H1 (cell line): ENCODE data around the gene SIRT7. TPM values are rescaled to one million over a fixed set of nuclear protein-coding genes. Genes with fewer than 3 reads are reported as not detected.

Experiments
- CTCF ChIA-PET: fragments of 300-600 bp; sonication (Branson Sonifier 250); formaldehyde crosslinking; loops from one replicate; lab custom pipeline; 2021; ENCODE audit not compliant: partially characterized antibody; lab: Charles Lee
- POLR2A ChIA-PET: fragments of 300-600 bp; sonication (Branson Sonifier 250); formaldehyde crosslinking; loops from one replicate; lab custom pipeline; 2021; ENCODE audit warnings: inconsistent platforms; ENCODE audit not compliant: partially characterized antibody; lab: Charles Lee
- DNase-seq, 2 experiments: peaks; one replicate each; pipeline versions ENCODE4 v3.0.0 to v3.0.0-alpha.2; 2010 to 2022; ENCODE audit warnings: low spot score in 2 of 2, low read depth in 1 of 2, mixed read lengths in 1 of 2
- FAIRE-seq: peaks from 2 replicates; lab custom pipeline; 2011; peaks lifted over from hg19 to GRCh38; lab: Jason Lieb, UNC
- H2AFZ ChIP-seq: 2 replicates; pipeline ENCODE4 v1.8.1; 2012; ENCODE audit warnings: low read length, inconsistent platforms
- H2AK5ac ChIP-seq: 2 replicates; pipeline ENCODE4 v1.6.1; 2013; ENCODE audit warnings: low read depth, low read length
- H2BK120ac ChIP-seq: replicated peaks from 2 replicates; pipeline ENCODE3; 2013; ENCODE audit warnings: low read depth, low read length, inconsistent platforms
- H2BK12ac ChIP-seq: 2 replicates; pipeline ENCODE4 v1.6.1; 2013; ENCODE audit warnings: low read depth, low read length
- H2BK15ac ChIP-seq: 2 replicates; pipeline ENCODE4 v1.6.1; 2013; ENCODE audit warnings: low read length
- H2BK20ac ChIP-seq: 2 replicates; pipeline ENCODE4 v1.6.1; 2013; ENCODE audit warnings: low read length
- H2BK5ac ChIP-seq: 2 replicates; pipeline ENCODE4 v1.6.1; 2013; ENCODE audit warnings: low read depth, low read length
- H3K14ac ChIP-seq: 2 replicates; pipeline ENCODE4 v1.6.1; 2013; ENCODE audit warnings: inconsistent platforms; ENCODE audit not compliant: insufficient read length
- H3K18ac ChIP-seq: 2 replicates; pipeline ENCODE4 v1.6.1; 2013; ENCODE audit warnings: low read length; ENCODE audit errors: extremely low read depth
- H3K23ac ChIP-seq: 2 replicates; pipeline ENCODE4 v1.6.1; 2013; ENCODE audit warnings: inconsistent platforms; ENCODE audit not compliant: insufficient read length
- H3K23me2 ChIP-seq: 2 replicates; pipeline ENCODE4 v1.6.1; 2013; ENCODE audit warnings: low read depth, low read length
- H3K27ac ChIP-seq: 2 replicates; pipeline ENCODE4 v1.6.1; 2011; ENCODE audit warnings: low read depth, low read length, inconsistent platforms
- H3K27me3 ChIP-seq, 4 experiments: replicated peaks in 1 of 4; 1 replicate in 1 of 4; 2 replicates in 3 of 4; pipeline versions ENCODE4 v1.6.1 to v1.8.1; 2011 to 2013; ENCODE audit warnings: low read length in 3 of 4, mild to moderate bottlenecking in 3 of 4, inconsistent platforms in 2 of 4, mixed read lengths in 2 of 4, moderate library complexity in 1 of 4; ENCODE audit not compliant: control insufficient read depth in 3 of 4, insufficient read depth in 3 of 4; ENCODE audit errors: extremely low read depth in 1 of 4
- H3K36me3 ChIP-seq, 4 experiments: 2 replicates each; pipeline versions ENCODE4 v1.6.1 to v1.8.1; 2011 to 2013; ENCODE audit warnings: mild to moderate bottlenecking in 4 of 4, low read length in 3 of 4, moderate library complexity in 2 of 4, control low read depth in 1 of 4, inconsistent platforms in 1 of 4; ENCODE audit not compliant: insufficient read depth in 4 of 4, control insufficient read depth in 2 of 4
- H3K4ac ChIP-seq: replicated peaks from 2 replicates; pipeline ENCODE3; 2013; ENCODE audit warnings: low read length, low read depth, mixed read lengths, inconsistent platforms; ENCODE audit not compliant: insufficient read length
- H3K4me1 ChIP-seq, 4 experiments: replicated peaks in 1 of 4; 1 replicate in 1 of 4; 2 replicates in 3 of 4; pipeline versions ENCODE4 v1.6.1 to v1.8.1; 2011 to 2013; ENCODE audit warnings: low read length in 3 of 4, inconsistent platforms in 2 of 4, mixed read lengths in 1 of 4; ENCODE audit not compliant: insufficient read depth in 4 of 4, control insufficient read depth in 3 of 4
- H3K4me2 ChIP-seq, 2 experiments: 2 replicates each; pipeline versions ENCODE4 v1.6.1 to v1.8.1; 2011 to 2013; ENCODE audit warnings: low read depth in 2 of 2, low read length in 2 of 2, control low read depth in 1 of 2, inconsistent platforms in 1 of 2, mild to moderate bottlenecking in 1 of 2; ENCODE audit not compliant: insufficient read depth in 1 of 2
- H3K4me3 ChIP-seq, 4 experiments: fragments of 200-600, 300-600 bp in 1 of 4; sonication (generic), shearing (Covaris generic), sonication (Bioruptor Twin) in 1 of 4; 2 replicates each; pipeline versions ENCODE4 v1.5.1 to v1.8.1; 2011 to 2016; ENCODE audit warnings: low read length in 4 of 4, low read depth in 3 of 4, control low read depth in 2 of 4, inconsistent platforms in 2 of 4, mild to moderate bottlenecking in 2 of 4, mixed read lengths in 1 of 4, moderate library complexity in 1 of 4; ENCODE audit not compliant: insufficient read depth in 2 of 4; ENCODE audit errors: extremely low read depth in 1 of 4
- H3K56ac ChIP-seq: replicated peaks from 2 replicates; pipeline ENCODE3; 2013; ENCODE audit warnings: low read depth, mild to moderate bottlenecking, mixed read lengths, low read length, inconsistent platforms; ENCODE audit not compliant: insufficient read length
- H3K79me1 ChIP-seq: 2 replicates; pipeline ENCODE4 v1.6.1; 2013; ENCODE audit warnings: low read depth, low read length, control low read depth
- H3K79me2 ChIP-seq, 2 experiments: 2 replicates each; pipeline versions ENCODE4 v1.6.1 to v1.8.1; 2012 to 2013; ENCODE audit warnings: low read length in 2 of 2, mild to moderate bottlenecking in 2 of 2, inconsistent platforms in 1 of 2; ENCODE audit not compliant: insufficient read depth in 2 of 2, control insufficient read depth in 1 of 2
- H3K9ac ChIP-seq, 4 experiments: replicated peaks in 1 of 4; 1 replicate in 1 of 4; 2 replicates in 3 of 4; pipeline versions ENCODE4 v1.6.1 to v1.8.1; 2011 to 2013; ENCODE audit warnings: low read depth in 3 of 4, low read length in 3 of 4, control low read depth in 2 of 4, mild to moderate bottlenecking in 2 of 4, moderate library complexity in 2 of 4, inconsistent platforms in 1 of 4; ENCODE audit errors: extremely low read depth in 1 of 4
- H3K9me3 ChIP-seq, 2 experiments: 2 replicates each; pipeline versions ENCODE4 v1.6.1 to v1.8.1; 2012 to 2013; ENCODE audit warnings: mild to moderate bottlenecking in 2 of 2, moderate library complexity in 2 of 2, control low read depth in 1 of 2, inconsistent platforms in 1 of 2, low read depth in 1 of 2, low read length in 1 of 2, mixed read lengths in 1 of 2; ENCODE audit not compliant: insufficient read depth in 2 of 2
- H4K20me1 ChIP-seq, 2 experiments: replicated peaks in 1 of 2; 2 replicates each; pipeline versions ENCODE3 to v1.8.1; 2011 to 2013; ENCODE audit warnings: inconsistent platforms in 2 of 2, low read length in 2 of 2, mild to moderate bottlenecking in 1 of 2; ENCODE audit not compliant: insufficient read depth in 2 of 2, control insufficient read depth in 1 of 2
- H4K5ac ChIP-seq: 2 replicates; pipeline ENCODE4 v1.6.1; 2013; ENCODE audit warnings: low read length, low read depth, mixed read lengths, inconsistent platforms; ENCODE audit not compliant: insufficient read length
- H4K8ac ChIP-seq: 2 replicates; pipeline ENCODE4 v1.8.0; 2013; ENCODE audit warnings: mild to moderate bottlenecking, moderate library complexity, low read length, inconsistent platforms; ENCODE audit not compliant: insufficient read depth; ENCODE audit errors: extremely low read depth
- H4K91ac ChIP-seq: replicated peaks from 2 replicates; pipeline ENCODE3; 2013; ENCODE audit warnings: low read length, mixed read lengths, inconsistent platforms; ENCODE audit not compliant: insufficient read length
- ASH2L ChIP-seq: fragments of 200-600, 300-600 bp; sonication (generic); IDR thresholded peaks from one replicate; pipeline ENCODE4 v1.7.1; 2017; ENCODE audit warnings: low read length
- CEBPB ChIP-seq: IDR thresholded peaks from 2 replicates; pipeline ENCODE4 v1.6.1; 2012; ENCODE audit warnings: low read depth, low read length
- CHD1 ChIP-seq: IDR thresholded peaks from 2 replicates; pipeline ENCODE4 v1.6.1; 2012; ENCODE audit warnings: low read depth, low read length, improper control_type of control experiment
- EP300 ChIP-seq, 2 experiments: IDR thresholded peaks; 1 replicate in 1 of 2; 2 replicates in 1 of 2; pipeline ENCODE4 v1.6.1; 2011 to 2012; ENCODE audit warnings: low read depth in 2 of 2, low read length in 2 of 2, mild to moderate bottlenecking in 2 of 2, borderline replicate concordance in 1 of 2, inconsistent platforms in 1 of 2, moderate library complexity in 1 of 2
- HDAC6 ChIP-seq: IDR thresholded peaks from one replicate; pipeline ENCODE4 v1.7.1; 2012; ENCODE audit warnings: low read depth, mild to moderate bottlenecking, inconsistent platforms, low read length, moderate library complexity
- JUN ChIP-seq: IDR thresholded peaks from 2 replicates; pipeline ENCODE4 v1.6.1; 2011; ENCODE audit warnings: low read depth, mild to moderate bottlenecking, improper control_type of control experiment, low read length
- JUND ChIP-seq: IDR thresholded peaks from 2 replicates; pipeline ENCODE4 v1.6.1; 2011; ENCODE audit warnings: mild to moderate bottlenecking, improper control_type of control experiment, low read length
- KDM5A ChIP-seq: fragments of 200-600 bp; IDR thresholded peaks from 2 replicates; pipeline ENCODE4 v1.7.1; 2012; ENCODE audit warnings: mild to moderate bottlenecking, low read length, inconsistent platforms, mixed read lengths
- MAFK ChIP-seq: IDR thresholded peaks from 2 replicates; pipeline ENCODE4 v1.6.1; 2012; ENCODE audit warnings: low read depth, mild to moderate bottlenecking, improper control_type of control experiment, low read length
- PHF8 ChIP-seq: fragments of 200-600 bp; sonication (generic); conservative IDR thresholded peaks from 2 replicates; pipeline ENCODE4 v1.7.1; 2012; ENCODE audit warnings: low read depth, mild to moderate bottlenecking, inconsistent platforms, low read length, moderate library complexity
- RFX5 ChIP-seq: IDR thresholded peaks from 2 replicates; pipeline ENCODE4 v1.6.1; 2011; ENCODE audit warnings: low read depth, low read length, improper control_type of control experiment, borderline replicate concordance
- RXRA ChIP-seq: IDR thresholded peaks from 2 replicates; pipeline ENCODE4 v1.6.1; 2011; ENCODE audit warnings: low read depth, mild to moderate bottlenecking, low read length, moderate library complexity; ENCODE audit not compliant: insufficient read depth
- SP4 ChIP-seq: IDR thresholded peaks from 2 replicates; pipeline ENCODE4 v1.6.1; 2012; ENCODE audit warnings: low read length, inconsistent platforms
- WGBS, 2 experiments: shearing (Covaris generic) in 1 of 2; methylation state at CpG; one replicate each; pipeline versions ENCODE4 v1.1.6 to v1.1.7; 2013 to 2015; ENCODE audit warnings: low lambda C conversion rate in 2 of 2, mixed read lengths in 2 of 2, inconsistent platforms in 1 of 2, low coverage in 1 of 2, missing lambda C conversion rate in 1 of 2; ENCODE audit not compliant: insufficient replicate concordance in 2 of 2, insufficient coverage in 1 of 2, insufficient read length in 1 of 2; ENCODE audit errors: extremely low coverage in 1 of 2, missing lambda C conversion rate in 1 of 2; 5-methylcytosine and 5-hydroxymethylcytosine counted together
- polyA plus RNA-seq, 7 experiments: library from polyadenylated mRNA; depleted of rRNA in 3 of 7; stranded (reverse) in 5 of 7; unstranded in 2 of 7; fragments of >200 nt in 5 of 7; fragments of 200-250 nt in 2 of 7; gene quantifications; 1 replicate in 5 of 7; 2 replicates in 1 of 7; 4 replicates in 1 of 7; pipeline versions ENCODE4 v1.2.1 to v1.2.3, GENCODE V29; 2011 to 2013; ENCODE audit warnings: missing spikeins in 2 of 7, mixed read lengths in 2 of 7
- total RNA-seq: library from RNA; stranded (reverse); fragmentation: NEBNext Ultra II Directional; extraction: Animal tissue kit (Norgen Biotek cat#: 25700); gene quantifications from 2 replicates; pipeline ENCODE4 v1.2.1, GENCODE V29; 2021

SIRT7 gene
- total and polyA plus RNA-seq, 2 of the 8 experiments (the other 6 are each of a cell fraction or from before 2014, with no cell fraction given), result 5.8 to 16.6 TPM

DNA sequence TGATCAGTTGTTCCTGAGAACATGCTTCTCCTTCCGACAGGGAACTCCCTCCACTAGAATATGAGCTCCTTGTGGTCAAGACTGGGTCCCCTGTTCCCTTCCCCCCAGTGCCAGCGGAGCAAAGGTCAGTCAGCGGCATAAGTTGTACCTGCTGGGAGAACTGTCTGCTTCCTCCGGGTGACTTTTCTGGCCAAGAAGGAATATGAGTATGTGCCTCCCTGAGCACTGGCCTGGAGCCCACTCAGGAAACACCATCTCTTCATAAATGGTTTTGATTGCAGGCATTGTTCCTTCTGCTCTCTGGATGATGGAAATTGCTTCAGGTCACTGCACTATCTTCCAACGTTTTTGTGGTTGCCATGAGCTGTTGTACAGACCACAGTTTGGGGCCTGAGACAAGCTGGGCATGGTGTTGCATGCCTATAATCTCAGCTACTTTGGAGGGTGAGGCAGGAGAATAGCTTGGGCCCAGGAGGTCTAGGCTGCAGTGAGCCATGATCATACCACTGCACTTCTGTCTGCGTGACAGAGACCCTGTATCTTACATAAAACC lies 54.8 kb downstream of the SIRT7 start:
- TF ChIP-seq HDAC6, result no peak
- TF ChIP-seq ASH2L, result no peak
- TF ChIP-seq KDM5A, result no peak
- no peak for TF ChIP-seq EP300 (IDR thresholded peaks at IDR 0.05; ENCODE audit: borderline replicate concordance in 1 of 2, low read depth in 2 of 2, low read length in 2 of 2)
- no peak for TF ChIP-seq CEBPB
- no peak for TF ChIP-seq RFX5
- TF ChIP-seq JUND, result no peak
- TF ChIP-seq PHF8, result no peak
- no peak for TF ChIP-seq MAFK
- TF ChIP-seq SP4, result no peak
- TF ChIP-seq CHD1, result no peak
- TF ChIP-seq JUN, result no peak
- TF ChIP-seq RXRA, result no peak
- CTCF ChIA-PET, result interaction anchor here (0.7 to 1.9 kb wide), 5 partner anchors 56 to 167 kb away, joined by 3 to 4 read pairs (median 3); no protein-coding TSS in a partner anchor
- no peak overlapping the region for H3K4ac ChIP-seq
- no peak overlapping the region; a peak in 1 of 4 replicates for H3K4me2 ChIP-seq
- no peak overlapping the region for H2AFZ ChIP-seq
- no peak overlapping the region for H2AK5ac ChIP-seq
- FAIRE-seq (no peak), DNase-seq (no peak)
- no peak overlapping the region for H2BK12ac ChIP-seq
- no peak overlapping the region for H3K23ac ChIP-seq
- peaks cover 0 to 19% (median 12%) of the 10 kb centered on the region in 4 experiments; a peak in 6 of 7 replicates for H3K4me1 ChIP-seq
- no peaks in the 10 kb centered on the region for H3K9me3 ChIP-seq
- POLR2A ChIA-PET, result interaction anchor here (0.6 to 3.4 kb wide), 12 partner anchors 9 to 304 kb away, joined by 3 to 18 read pairs (median 4); partner anchors contain the start of genes CCDC137, MCRIP1 and OXLD1
- H3K23me2 ChIP-seq, result peaks cover 8% of the 10 kb centered on the region
- no peak overlapping the region for H3K14ac ChIP-seq
- H3K79me2 ChIP-seq, result peaks cover 13 to 47% of the 10 kb centered on the region in 2 experiments
- H3K9ac ChIP-seq, result no peak overlapping the region
- peaks cover 11% of the 10 kb centered on the region for H3K79me1 ChIP-seq
- no peak overlapping the region for H2BK5ac ChIP-seq
- H3K36me3 ChIP-seq, result peaks cover 5 to 28% (median 9%) of the 10 kb centered on the region in 4 experiments; a peak in 6 of 8 replicates
- H2BK15ac ChIP-seq, result no peak overlapping the region; the same call in 1 of the 2 replicates
- peak overlapping the region; percentile 22; the same call in 1 of the 2 replicates for H4K8ac ChIP-seq
- H3K27me3 ChIP-seq, result no peaks in the 10 kb centered on the region
- no peak overlapping the region for H3K27ac ChIP-seq
- no peak overlapping the region for H3K56ac ChIP-seq
- no peak overlapping the region for H4K91ac ChIP-seq
- peaks cover 13 to 39% of the 10 kb centered on the region in 2 experiments for H4K20me1 ChIP-seq
- H3K18ac ChIP-seq, result no peak overlapping the region
- no peak overlapping the region for H4K5ac ChIP-seq
- WGBS, 2 experiments, result 82% methylated on average over 6 of the region's 6 CpGs; no CpG with 5 or more reads in 1 of the 2 experiments
- no peak overlapping the region for H2BK20ac ChIP-seq
- no peak overlapping the region for H2BK120ac ChIP-seq
- H3K4me3 ChIP-seq, result no peak overlapping the region
